Stimulated activated CD8-positive, alpha-beta memory T cell treated with anti-CD3 and anti-CD28 coated beads, Interleukin-7, amount 100 ng/mL, for 1 hour (primary cell): ENCODE results near the gene SS18L1.
"Not testable (repeated sequence)": the region's sequence is repeated elsewhere in the genome, so short reads cannot be mapped to it uniquely, and the experiment has no call there.

Experiments
- DNase-seq, 2 donors: peaks; one replicate each; pipeline ENCODE4 v3.0.0-alpha.2; 2020; ENCODE audit warnings: low read depth in 2 of 2

The SS18L1 gene

GRCh38 chr20:62137092-62137384, 6.5 kb upstream of the SS18L1 start:
- DNase-seq = no peak

GRCh38 chr20:62137478-62138203, 5.9 kb upstream of the SS18L1 start:
- no peak for DNase-seq

- no peak for DNase-seq
Measured at GRCh38 chr20:62138204-62138543, 5.4 kb upstream of the SS18L1 start.

GRCh38 chr20:62138912-62139311, 4.7 kb upstream of the SS18L1 start:
- no peak for DNase-seq

GRCh38 chr20:62139636-62140035, 3.9 kb upstream of the SS18L1 start:
- DNase-seq = no peak

- DNase-seq = no peak
Measured at GRCh38 chr20:62141043-62141396, 2.5 kb upstream of the SS18L1 start.

GRCh38 chr20:62141397-62142251, 1.9 kb upstream of the SS18L1 start:
- DNase-seq = no peak

- no peak for DNase-seq
Measured at GRCh38 chr20:62142252-62143080, 1.1 kb upstream of the SS18L1 start.

- DNase-seq = no peak
Measured at GRCh38 chr20:62143957-62144825, 622 bp downstream of the SS18L1 start.

GRCh38 chr20:62145688-62146018, 2.1 kb downstream of the SS18L1 start:
- no peak for DNase-seq

GRCh38 chr20:62146019-62146755, 2.6 kb downstream of the SS18L1 start:
- no peak for DNase-seq

GRCh38 chr20:62147125-62147524, 3.6 kb downstream of the SS18L1 start:
- DNase-seq = no peak

- no peak for DNase-seq
Measured at GRCh38 chr20:62147528-62147927, 4.0 kb downstream of the SS18L1 start.

- DNase-seq = not testable (repeated sequence)
Measured at GRCh38 chr20:62148383-62148782, 4.8 kb downstream of the SS18L1 start.

GRCh38 chr20:62148908-62149314, 5.3 kb downstream of the SS18L1 start:
- no peak for DNase-seq

GRCh38 chr20:62149532-62150309, 6.2 kb downstream of the SS18L1 start:
- no peak for DNase-seq

GRCh38 chr20:62150310-62150575, 6.7 kb downstream of the SS18L1 start:
- no peak for DNase-seq

- no peak for DNase-seq
Measured at GRCh38 chr20:62151225-62151624, 7.7 kb downstream of the SS18L1 start.

GRCh38 chr20:62151835-62152364, 8.3 kb downstream of the SS18L1 start:
- DNase-seq = no peak
